HepG2 (cell line): ENCODE data around the gene AFF4. TPM values are rescaled to one million over a fixed set of nuclear protein-coding genes. Genes with fewer than 3 reads are reported as not detected.

Experiments
- AGO2 ChIP-seq: fragments of 200-400 bp; formaldehyde crosslinking; optimal IDR thresholded peaks from 2 replicates; pipeline ENCODE3; 2017; ENCODE audit warnings: mild to moderate bottlenecking, low read depth, low read length, moderate library complexity
- FOXK1 ChIP-seq: sonication (generic); formaldehyde crosslinking; IDR thresholded peaks from 2 replicates; pipeline ENCODE4 v1.4.0; 2020; ENCODE audit warnings: low read depth, missing genetic modification reagents, borderline replicate concordance
- MTF1 ChIP-seq: sonication (generic); formaldehyde crosslinking; IDR thresholded peaks from 2 replicates; pipeline ENCODE4 v1.5.0; 2020; ENCODE audit warnings: missing genetic modification reagents
- PHF5A ChIP-seq: IDR thresholded peaks from one replicate; pipeline ENCODE4 v1.6.1; 2018; ENCODE audit warnings: low read depth, missing genetic modification reagents; ENCODE audit not compliant: unreplicated experiment
- RAD51 ChIP-seq: fragments of 450-650 bp; IDR thresholded peaks from 2 replicates; pipeline ENCODE4 v1.6.1; 2016; ENCODE audit warnings: borderline replicate concordance
- SIN3B ChIP-seq: fragments of 150-350 bp; IDR thresholded peaks from 2 replicates; pipeline ENCODE4 v1.6.1; 2014; ENCODE audit warnings: low read length
- ZNF264 ChIP-seq: sonication (generic); formaldehyde crosslinking; IDR thresholded peaks from 2 replicates; pipeline ENCODE4 v1.4.0; 2020; ENCODE audit warnings: missing genetic modification reagents
- ZNF407 ChIP-seq: sonication (generic); formaldehyde crosslinking; IDR thresholded peaks from one replicate; pipeline ENCODE4 v1.5.1; 2020; ENCODE audit warnings: mild to moderate bottlenecking, missing genetic modification reagents; ENCODE audit errors: not compliant biosample characterization
- ZNF576 ChIP-seq: sonication (generic); formaldehyde crosslinking; IDR thresholded peaks from 2 replicates; pipeline ENCODE4 v1.4.0; 2020; ENCODE audit warnings: mild to moderate bottlenecking, missing genetic modification reagents
- ZSCAN12 ChIP-seq: sonication (generic); formaldehyde crosslinking; IDR thresholded peaks from 2 replicates; pipeline ENCODE4 v1.9.0; 2021; ENCODE audit warnings: mild to moderate bottlenecking, missing genetic modification reagents
- polyA plus RNA-seq, 8 experiments: library from polyadenylated mRNA; depleted of rRNA in 3 of 8; stranded (reverse) in 7 of 8; unstranded in 1 of 8; fragments of >200 nt; fragmentation: Illumina TruSeq in 4 of 8; extraction: Trizol in 4 of 8; gene quantifications; 2 replicates each; pipeline versions ENCODE4 v1.2.1 to v1.2.3, GENCODE V29; 2011 to 2016; ENCODE audit warnings: low read depth in 4 of 8, missing spikeins in 1 of 8, mixed read lengths in 1 of 8; ENCODE audit not compliant: insufficient read depth in 1 of 8
- total RNA-seq, 5 experiments: library from RNA; depleted of rRNA; stranded (reverse); fragments of >200 nt; fragmentation: Illumina TruSeq; extraction: Trizol; gene quantifications; 2 replicates each; pipeline ENCODE4 v1.2.3, GENCODE V29; 2016; ENCODE audit warnings: low read depth in 1 of 5
- TF ChIP-seq, protein P1 (sequence below): sonication (generic); formaldehyde crosslinking; IDR thresholded peaks from 2 replicates; pipeline ENCODE4 v1.8.0; 2022; ENCODE audit warnings: missing genetic modification reagents, mild to moderate bottlenecking, inconsistent platforms, borderline replicate concordance

AFF4 gene
- total and polyA plus RNA-seq, 2 of the 13 experiments (the other 11 are each of a cell fraction or from before 2014, with no cell fraction given): 22.1 to 25.5 TPM

DNA sequence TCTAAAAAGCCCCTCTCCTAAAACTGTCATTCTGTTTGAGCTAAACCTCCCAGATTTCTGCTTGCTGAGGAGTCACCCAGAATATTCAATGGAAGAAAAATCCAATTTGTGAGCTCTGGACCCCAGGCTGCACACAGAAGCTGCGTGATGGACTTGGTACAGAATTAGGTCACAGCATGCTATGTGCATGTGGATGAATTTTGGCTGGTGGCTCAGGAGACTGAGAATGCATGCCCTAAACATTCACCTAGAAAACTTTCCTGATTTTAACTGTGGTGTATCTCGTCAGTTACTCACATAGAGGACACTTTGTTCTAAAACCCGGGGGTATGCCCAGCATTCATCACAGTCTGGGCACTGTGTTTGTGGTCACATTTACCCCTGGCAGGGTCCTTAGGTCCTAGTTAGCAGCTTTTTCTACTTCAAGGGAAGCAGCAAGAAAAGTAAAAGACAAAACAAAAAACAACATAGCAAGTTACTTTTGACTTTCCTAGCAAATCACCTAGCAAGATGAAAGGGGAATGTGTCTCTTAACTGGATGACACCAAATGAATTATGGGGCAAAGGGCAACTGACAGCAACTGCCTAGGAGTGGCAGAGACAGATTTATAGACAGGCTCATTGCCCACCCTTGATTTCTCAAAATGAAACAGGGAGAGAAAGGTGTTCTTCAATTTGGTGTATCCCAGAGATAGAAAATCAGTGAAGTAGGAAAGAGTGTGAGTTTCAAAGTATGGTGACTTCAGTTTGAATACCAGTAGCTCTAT is 124.7 kb downstream of the AFF4 start (continued):
- TF ChIP-seq ZNF576 (CRISPR knock-in tag) (no peak), MTF1 (CRISPR knock-in tag) (no peak), ZNF407 (CRISPR knock-in tag) (no peak), ZNF264 (CRISPR knock-in tag) (no peak), PHF5A (CRISPR knock-in tag) (no peak), RAD51 (no peak), FOXK1 (CRISPR knock-in tag) (no peak), ZSCAN12 (no peak), AGO2 (no peak), SIN3B (no peak)
- TF ChIP-seq, protein P1, sequence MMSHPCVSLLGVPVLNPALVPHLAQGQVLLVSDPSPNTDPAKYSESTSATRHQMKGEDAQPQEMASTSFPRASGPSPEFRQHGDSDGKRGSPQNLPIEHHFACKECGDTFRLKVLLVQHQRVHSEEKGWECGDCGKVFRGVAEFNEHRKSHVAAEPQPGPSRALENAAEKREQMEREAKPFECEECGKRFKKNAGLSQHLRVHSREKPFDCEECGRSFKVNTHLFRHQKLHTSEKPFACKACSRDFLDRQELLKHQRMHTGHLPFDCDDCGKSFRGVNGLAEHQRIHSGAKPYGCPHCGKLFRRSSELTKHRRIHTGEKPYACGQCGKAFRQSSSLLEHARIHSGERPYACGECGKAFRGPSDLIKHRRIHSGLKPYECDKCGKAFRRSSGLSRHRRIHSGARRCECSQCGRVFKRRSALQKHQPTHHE (CRISPR knock-in tag): no peak
- TF ChIP-seq, all 625 proteins: peak for 49
